ENCODE data around the gene EFNA3.
A peak's percentile ranks its signal among the peaks of the same experiment; 100 is the strongest.

The EFNA3 gene

DNA sequence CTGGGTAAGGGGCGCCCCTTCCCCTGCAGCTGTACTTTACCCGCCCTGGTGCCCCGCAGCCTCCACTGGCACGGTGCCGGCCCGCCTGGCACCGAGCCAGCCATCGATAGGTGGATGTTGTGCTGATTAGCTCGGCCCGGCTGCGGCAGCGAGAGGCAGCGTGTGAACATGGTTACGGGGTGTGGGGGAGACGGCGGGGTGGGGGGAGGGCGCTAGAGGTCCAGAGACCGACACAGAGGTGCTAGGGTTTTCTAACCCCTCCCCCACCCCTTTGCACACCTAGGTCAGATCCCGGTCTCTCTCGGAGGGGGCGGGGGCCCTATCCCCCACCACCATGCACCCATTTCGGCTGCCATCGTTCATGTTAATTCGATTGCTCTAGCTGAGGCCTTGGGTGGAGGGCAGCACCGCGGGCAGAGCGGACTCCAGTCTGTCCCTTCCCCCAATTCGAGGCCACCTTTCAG is 8.4 kb upstream of the EFNA3 start:
- DNase-seq = no peak

DNA sequence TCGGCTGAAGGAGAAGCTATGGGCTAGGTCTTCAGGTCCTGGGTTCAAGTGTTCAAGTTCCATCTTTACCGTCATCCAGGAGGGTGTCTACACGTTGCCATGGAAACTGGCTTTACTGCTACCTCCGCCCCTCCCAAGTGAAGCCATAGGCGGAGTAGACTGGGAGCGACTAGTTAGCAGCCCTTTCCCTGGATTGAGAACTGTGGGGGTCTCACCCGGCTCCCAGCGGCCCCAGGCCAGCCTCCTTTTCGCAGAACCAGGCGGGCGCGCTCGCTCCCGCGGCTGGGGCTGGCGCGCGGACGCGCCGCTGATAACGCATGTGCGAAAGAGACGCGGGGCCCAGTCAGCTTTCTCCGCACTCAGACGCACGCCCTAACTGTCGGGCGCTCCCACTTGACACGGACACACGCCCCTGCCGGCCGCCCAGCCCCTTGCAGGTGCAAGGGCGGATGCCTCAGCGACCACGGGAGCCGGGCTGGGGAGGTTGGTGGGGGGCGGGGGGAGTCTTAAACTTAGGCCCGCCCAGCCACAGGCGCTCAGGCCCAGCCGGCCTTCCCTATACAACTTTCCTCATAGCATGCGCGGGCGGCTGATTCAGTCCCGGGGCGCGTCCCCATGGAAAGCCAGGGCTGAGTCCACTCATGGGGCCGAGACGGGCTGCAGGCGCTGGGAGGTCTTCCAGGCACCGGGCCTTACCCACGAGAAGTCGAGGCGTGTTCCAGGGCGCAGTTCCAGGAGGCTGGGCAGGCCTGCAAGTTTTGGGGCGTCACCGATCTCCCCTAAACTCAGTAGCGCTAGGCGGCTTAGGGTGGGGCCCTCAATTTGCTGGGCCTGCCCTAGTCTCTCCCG is 7.7 kb upstream of the EFNA3 start:
- peak; percentile 77 for DNase-seq

DNA sequence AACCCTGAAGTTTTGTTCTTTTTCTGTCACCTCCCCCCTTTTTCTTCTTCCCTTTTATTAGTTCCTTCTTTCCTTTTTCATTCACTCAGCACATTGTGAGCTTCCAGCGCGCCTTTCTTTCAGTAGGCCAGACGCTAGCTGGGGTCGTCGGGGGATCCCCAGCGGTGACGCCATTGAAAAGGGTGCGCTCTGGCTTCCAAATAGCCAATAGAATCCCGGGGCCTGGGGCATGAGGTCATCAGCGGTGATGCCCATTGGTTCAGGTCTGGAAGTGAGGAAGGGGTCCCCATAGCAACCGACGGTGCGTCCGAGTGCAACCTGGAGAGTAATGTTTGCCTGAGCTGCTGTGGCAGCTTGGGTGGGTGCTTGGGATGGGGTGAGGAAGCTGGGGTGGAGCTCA is 6.9 kb upstream of the EFNA3 start:
- DNase-seq = no peak

DNA sequence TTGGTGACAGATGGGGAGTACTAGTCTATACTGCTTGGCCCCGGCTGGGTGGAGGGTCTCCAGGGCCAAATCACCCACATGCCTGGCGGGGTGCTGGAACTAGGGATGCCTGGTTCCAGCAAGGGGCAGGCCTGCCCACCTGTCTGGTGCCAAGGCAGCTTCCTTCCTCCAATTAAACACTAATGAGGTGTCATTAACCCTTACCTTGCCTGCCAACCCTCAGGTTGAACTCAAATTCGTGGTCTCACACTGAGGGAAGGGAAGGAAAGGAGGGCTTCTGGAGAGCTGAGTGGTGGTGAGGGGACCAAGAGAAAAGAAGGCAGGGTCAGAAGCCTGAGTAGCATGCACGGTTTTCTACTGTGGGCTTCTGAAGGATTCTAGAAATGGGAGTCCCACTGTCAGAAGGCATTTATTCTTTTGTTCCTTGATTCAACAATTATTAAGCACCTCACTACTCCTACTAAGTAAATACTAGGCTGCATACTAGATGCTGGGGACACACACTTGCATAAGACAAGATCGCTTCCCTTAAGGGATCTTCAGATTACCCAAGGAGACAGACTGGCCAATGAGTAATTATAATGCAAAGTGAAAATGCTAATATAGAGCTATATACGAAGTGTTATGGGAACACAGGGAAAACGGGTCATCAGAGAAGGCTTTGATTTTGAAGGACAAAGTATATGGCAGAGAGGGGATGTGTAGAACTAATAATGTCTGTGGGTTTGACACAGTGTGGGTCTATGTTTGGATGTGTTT is 5.9 kb upstream of the EFNA3 start:
- DNase-seq = no peak

DNA sequence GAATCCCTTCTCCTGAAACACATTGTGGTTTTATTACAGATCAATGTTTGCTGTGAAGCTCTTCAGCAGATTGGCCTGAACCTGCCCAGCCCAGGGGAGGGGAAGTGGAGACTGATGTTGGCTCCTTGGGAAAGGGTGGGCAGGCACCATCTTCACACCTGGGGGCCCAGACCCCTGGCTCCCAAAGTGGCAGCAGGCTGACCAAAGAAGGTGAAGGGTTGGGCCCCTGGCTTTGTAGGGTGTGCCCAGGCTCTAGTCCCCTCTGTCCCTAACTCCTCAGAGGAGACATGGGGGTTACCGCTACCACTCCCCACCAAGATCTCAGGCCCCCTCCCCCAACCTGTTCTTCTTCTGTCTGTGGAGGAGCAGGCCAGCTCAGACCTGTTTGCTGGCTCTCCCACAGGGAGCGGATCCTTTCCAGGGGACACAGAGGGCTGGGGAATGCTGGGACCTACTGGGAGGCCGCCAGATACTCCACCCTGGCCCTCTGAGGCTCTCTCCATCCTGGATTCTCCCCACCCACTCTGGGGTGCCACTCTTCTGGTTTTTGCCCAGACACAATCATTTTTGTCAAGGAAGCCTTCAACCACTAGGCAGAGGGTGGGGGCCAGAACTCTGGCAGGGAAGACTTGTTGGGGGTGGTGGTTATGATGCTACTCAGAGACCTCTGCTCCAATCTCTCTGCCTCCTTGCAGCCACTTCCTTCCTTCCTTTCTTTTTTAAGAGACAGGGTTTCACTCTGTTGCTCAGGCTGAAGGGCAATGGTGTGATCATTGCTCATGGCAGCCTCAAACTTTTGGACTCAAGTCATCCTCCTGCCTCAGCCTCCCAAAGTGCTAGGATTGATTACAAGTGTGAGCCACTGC is 5.0 kb upstream of the EFNA3 start:
- peak; percentile 23 for DNase-seq

DNA sequence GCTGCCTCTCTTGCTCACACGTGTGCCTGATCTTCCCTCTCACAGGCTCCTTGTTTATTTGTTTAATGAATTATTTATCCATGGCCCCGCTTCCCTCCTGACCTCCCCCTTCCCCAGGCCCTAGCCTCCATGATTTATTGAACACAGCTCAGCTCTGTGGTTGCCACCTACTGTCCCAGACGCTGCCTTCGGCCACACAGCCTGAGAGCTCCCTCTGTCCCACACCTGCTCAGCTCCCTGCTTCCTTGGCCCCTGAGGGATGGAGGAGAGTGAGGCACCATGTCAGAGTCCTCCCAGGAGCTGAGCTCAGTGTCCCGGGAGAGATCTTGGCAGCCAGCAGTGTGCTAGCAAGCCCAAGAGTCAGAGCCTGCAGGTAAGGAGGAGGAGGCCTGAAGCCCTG is 3.1 kb upstream of the EFNA3 start:
- DNase-seq = no peak

DNA sequence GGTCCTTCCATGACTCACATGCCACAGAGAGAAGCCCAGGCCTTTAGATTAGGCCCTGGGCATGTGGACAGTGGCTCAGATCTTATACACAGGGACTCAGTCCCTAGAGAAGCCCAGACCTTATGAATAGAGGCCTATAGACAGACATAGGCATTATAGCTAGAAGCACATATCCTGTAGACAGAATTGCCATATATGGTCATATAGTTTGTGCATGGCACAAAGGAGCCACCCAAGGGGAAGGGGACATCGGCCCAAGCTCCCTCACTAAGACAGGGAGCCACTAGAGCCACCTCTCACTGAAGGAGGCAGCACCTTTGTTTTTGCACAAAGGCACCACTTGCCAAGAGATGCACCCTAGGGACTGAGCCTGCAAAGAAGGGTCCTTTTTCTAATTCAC is 2.3 kb upstream of the EFNA3 start:
- DNase-seq = no peak

DNA sequence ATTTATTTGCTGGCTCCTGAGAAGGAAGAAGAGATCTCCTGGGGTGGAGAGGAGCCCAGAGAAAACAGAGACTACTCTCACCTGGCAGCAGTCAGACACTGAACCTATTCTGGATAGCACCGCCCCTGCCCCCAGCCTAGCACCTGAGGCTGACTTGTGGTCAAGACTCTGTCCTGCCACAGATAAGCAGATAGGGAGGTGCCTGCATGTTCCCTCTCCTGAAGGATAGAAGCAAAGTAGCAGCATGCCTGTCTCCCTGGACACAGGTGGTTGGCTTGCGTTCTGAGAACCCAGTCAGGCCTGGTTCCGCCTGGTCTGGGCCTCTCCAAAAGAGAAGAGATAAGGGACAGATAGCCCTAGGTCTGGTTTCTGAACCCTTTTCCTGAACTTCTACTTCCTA is 1.3 kb upstream of the EFNA3 start:
- DNase-seq = no peak

DNA sequence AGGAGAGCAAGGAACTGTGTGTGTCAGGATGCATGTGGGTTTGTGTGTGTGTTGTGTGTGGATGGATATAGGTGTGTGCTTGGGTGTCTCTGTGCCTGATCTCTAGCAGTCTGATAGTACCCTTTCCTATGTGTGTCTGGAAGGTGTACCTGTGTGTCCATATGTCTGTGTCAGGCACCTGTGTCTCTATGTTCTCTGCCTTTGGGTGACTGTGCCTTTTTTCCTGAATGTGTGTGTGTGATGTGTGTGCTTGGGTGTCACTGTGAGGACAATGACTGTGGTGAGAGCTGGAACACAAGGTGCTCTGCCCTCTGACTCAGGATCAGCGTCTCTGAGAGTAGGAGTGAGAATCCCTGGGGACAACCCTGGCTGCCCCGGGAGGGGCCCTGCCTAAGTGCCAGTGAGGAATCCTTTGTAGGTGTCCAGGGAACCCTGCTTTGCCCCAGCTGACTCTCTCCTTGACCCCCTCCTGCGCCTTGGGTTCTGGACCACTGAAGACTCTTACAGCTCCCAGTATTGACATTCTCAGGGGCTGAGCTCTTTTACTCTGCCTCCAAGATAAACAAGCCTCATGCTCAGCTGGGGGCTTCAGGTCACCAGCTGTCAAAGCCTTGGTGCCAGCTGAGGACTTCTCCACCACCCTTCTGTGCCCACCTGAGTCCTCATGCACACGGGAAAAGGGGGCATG is 735 bp upstream of the EFNA3 start:
- no peak for DNase-seq

DNA sequence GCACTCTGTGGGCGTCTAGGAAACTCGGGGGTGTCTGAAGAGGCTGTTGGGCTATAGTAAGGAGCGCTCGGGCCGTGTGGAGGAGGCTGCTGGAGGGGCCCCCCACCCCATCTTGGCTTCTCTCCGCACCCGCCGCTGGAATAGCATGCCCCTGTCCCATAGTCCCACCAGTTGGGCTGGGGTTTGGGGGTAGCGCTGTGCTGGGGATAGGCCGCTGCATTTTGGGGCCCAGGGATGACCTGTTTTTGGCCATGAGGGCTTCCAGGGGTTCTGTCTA is 511 bp downstream of the EFNA3 start:
- DNase-seq = no peak

DNA sequence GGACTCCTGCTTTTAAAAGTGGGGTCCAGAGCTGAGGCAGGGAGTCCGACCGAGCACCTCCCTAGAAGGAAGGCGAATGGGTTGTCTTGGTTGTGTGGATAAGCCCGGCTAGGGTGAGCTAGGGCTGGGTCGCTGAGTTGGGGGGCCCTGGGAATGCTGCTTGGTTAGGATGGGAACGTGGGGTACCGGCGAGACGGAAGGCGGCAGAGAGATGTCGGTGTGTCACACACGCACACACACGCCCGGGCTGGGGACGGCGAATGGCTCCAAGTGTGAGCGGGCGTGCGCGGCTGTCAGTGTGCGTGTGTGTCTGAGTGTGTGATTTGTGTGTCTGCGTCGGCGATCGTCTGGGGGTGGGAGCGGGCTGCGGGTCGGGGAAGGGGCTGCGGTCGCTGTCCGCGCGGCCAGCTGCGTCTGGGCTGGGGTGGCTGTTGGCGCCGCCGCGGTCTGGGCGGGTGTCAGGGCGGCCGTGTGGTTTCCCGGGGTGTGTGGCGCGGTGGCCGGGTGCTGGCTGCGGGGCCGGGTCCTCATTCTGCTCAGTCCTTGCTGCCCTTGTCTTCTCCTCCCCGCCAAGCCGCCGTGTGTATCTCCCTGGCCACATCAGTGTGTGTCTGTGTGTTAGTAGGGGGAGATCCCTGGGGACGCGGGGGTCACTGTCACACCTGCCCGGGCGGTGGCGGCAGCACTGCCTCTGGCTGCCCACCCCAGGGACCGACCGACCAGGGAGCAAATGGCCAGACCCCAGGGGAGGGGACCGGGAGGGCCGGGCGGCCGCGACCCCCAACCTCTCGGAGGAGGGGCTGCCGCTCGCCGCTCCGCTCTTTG is 1.1 kb downstream of the EFNA3 start:
- DNase-seq = no peak

DNA sequence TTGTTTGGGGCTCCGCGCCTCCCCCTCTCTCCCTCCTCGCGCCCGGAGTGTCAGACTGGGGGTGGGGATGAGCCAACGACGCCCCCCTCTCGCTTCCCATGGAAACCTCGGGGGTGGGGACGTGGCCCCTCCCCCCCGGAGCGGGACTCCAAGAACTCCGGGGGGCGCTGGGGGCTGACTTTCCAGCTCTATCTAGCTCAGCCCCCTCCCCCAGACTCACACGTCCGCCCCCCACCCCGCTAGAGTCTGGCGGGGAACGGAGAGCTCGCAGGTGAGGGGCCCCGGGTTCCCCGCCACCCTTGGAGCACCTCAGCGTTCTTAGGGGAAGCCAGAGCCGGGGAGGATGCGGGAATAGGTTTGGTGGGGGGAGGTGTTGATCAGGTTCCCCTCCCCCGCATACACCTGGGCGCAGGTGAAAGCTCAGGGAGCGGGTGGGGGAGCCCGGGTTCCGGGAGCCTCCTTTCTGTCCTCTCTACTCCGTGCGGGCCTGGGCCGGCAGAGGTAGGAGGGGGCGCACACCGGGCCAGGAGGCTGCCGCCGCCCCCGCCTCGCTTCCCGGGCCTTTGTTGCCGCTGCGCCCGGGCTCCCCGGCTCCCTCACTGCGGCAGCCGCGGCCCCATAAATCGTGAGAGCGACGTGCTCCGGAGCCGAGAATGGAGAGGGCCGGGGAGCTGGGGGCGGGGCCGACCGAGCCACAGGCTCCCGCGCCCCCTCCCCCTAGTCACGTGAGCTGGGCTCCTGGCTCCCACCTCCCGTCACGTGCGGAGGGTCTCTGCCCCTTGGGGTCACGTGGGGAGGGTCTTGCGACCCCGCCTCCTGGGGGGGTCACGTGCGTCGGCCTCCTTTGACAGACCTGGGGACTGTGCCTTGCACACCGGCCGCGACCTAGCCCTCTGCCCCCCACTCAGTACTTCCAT is 1.9 kb downstream of the EFNA3 start:
- no peak for DNase-seq

DNA sequence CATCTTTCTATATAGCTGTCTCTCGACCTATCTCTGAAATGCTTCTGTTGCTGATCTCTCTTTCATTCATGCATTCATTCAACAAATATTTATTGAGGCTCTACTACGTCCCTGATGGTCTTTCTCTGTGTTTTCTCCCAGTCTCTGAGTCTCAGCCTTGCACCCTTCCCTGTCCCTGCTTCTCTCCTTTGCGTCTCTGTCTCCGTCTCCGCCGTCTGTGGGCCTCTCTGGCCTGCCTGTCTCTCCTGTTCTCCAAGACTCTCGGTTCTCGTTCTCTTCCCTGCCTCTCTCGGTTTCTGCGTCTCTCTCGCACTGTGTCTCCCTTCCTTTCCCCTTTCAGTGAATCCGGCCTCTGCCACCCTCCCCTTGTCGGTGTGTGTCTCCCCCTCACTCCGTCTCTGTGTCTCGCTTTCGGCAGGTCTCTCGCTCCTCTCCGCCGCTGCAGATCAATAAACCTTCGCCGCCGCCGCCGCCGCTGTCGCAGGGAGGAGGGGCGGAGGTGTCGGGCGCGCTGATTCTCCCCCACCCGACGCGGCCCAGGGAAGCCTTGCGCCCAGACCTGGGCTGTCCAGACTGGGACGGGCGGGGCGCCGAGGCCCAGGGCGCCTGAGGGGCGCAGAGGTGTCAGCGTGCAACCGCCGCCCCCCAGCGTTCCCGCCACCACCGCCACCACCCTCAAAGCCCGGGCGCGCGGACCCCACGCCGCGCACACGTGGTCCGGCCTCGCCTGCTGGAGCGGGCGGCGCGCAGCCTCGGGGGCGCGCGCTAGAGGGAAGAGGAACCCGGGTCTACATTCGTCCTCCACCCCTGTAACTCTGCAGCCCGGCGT is 3.0 kb downstream of the EFNA3 start:
- no peak for DNase-seq

DNA sequence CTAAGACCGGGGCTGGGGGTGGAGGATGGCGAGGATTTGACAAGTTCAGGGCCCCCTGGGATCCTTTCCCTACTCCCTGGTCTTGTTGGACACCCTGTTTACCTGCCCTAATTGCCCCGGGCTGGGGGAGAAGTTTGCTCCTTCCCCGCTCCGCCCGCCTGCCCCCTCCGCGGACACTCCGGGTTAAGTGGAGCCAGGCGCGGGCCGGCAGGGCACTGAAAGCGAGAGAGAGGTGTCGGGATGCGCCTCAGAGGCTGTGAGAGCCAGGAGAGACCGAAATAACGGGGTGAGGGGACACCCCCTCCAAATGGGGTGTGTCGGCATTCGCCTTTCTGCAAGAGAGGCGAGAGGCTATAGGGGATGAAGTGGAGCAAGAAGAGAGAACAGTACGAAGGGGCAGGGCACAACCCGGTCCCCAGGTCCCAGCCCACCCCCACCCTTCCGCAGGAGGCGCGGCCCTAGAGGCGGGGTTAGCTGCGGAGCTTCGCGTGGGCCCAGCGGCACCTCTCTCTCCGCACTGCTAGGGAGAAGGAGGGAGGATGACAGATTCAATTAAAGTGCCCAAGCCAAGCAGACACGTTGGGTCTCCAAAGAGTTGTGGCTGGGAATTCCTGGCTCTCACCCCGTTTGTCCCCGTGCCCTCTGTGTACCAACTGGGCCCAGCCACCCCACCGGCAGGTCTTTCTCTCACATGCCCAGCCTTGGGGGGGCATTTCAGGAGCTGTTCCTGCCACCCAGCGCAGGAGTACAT is 3.8 kb downstream of the EFNA3 start:
- DNase-seq = no peak

DNA sequence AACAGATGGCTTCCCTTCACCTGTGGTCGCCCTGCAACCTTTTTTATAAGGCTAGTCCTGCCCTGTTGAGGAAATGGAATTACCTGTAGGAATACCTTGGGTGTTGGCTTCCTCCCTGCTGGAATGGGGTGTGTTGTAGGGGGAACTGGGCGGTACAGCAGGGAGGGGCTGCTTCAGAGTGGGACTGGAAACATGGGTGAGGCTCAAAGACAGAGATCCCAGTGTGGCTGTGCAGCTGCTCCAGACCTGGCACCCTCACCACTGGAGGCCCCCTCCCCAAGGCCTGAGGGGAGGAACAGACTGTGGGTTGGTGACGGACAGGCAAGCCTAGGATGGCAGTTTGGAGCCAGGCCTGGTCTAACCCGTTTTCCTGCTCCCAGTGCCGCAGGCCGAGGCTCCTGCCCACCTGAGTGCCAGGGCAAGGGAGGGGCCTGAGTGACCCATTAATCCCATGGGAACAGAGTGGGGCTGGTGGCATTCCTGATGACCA is 4.5 kb downstream of the EFNA3 start:
- no peak for DNase-seq

DNA sequence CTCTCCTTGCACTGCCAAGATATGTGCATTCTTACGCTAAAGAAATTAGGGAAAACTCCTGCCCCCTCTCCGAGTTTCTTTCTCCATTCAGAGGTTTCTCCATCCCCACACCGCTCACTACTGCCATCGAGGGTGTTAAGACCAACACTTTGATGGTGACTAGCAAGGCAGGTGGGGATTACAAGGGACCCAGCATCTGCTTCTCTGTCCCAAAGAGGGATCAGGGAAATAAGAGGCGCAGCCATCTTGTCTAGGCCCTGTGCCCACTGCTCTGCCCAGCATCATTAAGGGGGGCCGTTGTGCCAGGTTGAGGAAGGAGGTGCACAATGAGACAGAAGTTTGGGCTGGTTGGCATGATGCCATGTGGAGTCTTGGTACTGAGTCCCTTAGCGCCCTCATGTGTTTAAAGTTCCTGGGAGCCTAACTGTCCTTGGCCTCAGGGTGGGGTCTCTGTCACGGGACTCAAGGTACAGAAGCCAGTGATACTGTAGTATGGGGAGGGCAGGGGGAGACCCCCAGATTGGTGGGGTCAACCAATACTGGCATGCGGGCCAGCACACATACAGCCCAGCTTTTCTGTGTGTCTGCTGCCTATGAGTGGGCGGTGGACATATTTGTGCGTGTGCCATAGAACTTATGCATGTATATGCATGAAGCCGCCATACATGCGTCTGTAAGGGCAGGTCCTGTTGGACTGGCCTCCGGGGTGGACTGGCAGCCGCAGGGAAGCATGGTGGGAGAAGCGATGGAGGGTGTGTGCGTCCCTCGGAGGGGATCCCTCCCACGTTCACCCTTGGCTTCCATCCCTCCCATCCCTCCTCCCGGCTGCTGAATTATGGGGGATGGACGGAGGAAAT is 5.5 kb downstream of the EFNA3 start:
- DNase-seq = peak; percentile 46

DNA sequence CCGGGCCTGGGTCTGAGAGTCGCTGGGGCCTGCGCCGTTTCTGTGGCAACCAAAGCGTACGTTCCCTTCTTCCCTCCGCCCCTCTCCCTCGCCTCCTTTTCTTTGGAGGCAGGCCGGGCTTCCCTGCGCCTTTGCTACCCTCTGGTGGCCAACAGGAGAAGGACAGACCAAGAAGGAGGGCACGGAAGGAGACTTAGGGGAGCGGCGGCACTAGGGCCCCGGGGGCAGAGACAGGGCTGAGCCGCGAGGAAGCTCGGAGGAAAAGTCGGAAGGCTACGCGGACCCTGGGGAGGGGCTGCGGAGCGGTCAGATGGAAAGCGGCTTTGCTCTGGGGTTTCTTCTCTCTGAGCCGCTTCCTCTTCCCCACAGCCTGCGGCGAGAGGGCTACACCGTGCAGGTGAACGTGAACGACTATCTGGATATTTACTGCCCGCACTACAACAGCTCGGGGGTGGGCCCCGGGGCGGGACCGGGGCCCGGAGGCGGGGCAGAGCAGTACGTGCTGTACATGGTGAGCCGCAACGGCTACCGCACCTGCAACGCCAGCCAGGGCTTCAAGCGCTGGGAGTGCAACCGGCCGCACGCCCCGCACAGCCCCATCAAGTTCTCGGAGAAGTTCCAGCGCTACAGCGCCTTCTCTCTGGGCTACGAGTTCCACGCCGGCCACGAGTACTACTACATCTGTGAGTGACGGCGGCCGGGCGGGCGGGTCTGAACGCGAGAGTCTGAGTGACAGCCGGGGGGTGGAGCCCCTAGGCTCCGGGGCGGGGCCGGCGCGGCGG is 6.3 kb downstream of the EFNA3 start:
- DNase-seq = peak; percentile 95

Measured in activated CD4-positive, alpha-beta T cell treated with anti-CD3 and anti-CD28 coated beads, Interleukin-2, amount 50 U/mL, for 16 hours (primary cell).